Heart left ventricle (tissue), 16 donors: ENCODE data around the gene RAB43. TPM values are rescaled to one million over a fixed set of nuclear protein-coding genes. Genes with fewer than 3 reads are reported as not detected.

Source experiments
- ATAC-seq, 4 donors: fragments of 200-7000 bp; cut with Tn5 transposase; one replicate each; pipeline ENCODE4 v1.9.1; 2020 to 2022; ENCODE audit warnings: moderate library complexity in 4 of 4, mild to moderate bottlenecking in 3 of 4, moderate number of reproducible peaks in 1 of 4
- DNase-seq, 5 donors: peaks; one replicate each; pipeline ENCODE4 v3.0.0-alpha.2; 2020
- H3K27ac ChIP-seq, 12 donors: fragments of 200-600 bp; sonication (generic) in 4 of 12; one replicate each; pipeline versions ENCODE4 v1.5.0 to v1.8.0; 2016 to 2022; ENCODE audit warnings: mild to moderate bottlenecking in 2 of 12
- H3K27me3 ChIP-seq, 9 donors: fragments of 200-600 bp; sonication (generic) in 2 of 9; one replicate each; pipeline versions ENCODE4 v1.5.1 to v1.8.0; 2016 to 2022; ENCODE audit warnings: mild to moderate bottlenecking in 3 of 9
- H3K36me3 ChIP-seq, 9 donors: fragments of 200-600 bp; sonication (generic) in 2 of 9; one replicate each; pipeline versions ENCODE4 v1.5.0 to v1.8.0; 2018 to 2022; ENCODE audit warnings: mild to moderate bottlenecking in 2 of 9
- H3K4me1 ChIP-seq, 12 donors: fragments of 200-600 bp; sonication (generic) in 4 of 12; one replicate each; pipeline versions ENCODE4 v1.5.0 to v1.8.0; 2016 to 2022; ENCODE audit warnings: mild to moderate bottlenecking in 3 of 12
- H3K4me3 ChIP-seq, 12 donors: fragments of 200-600 bp; sonication (generic) in 4 of 12; one replicate each; pipeline versions ENCODE4 v1.5.0 to v1.8.0; 2017 to 2022; ENCODE audit warnings: mild to moderate bottlenecking in 9 of 12, moderate library complexity in 4 of 12
- H3K9me3 ChIP-seq, 12 donors: fragments of 200-600 bp; sonication (generic) in 4 of 12; one replicate each; pipeline versions ENCODE4 v1.5.0 to v1.8.0; 2016 to 2022; ENCODE audit warnings: mild to moderate bottlenecking in 1 of 12
- CTCF ChIP-seq, 12 donors: fragments of 200-600 bp; sonication (generic) in 4 of 12; IDR thresholded peaks; one replicate each; pipeline versions ENCODE4 v1.5.0 to v1.8.0; 2018 to 2022; ENCODE audit warnings: antibody characterized with exemption in 12 of 12, mild to moderate bottlenecking in 5 of 12
- POLR2A ChIP-seq, 2 donors: fragments of 450-650 bp; IDR thresholded peaks; one replicate each; pipeline ENCODE4 v1.6.1; 2017; ENCODE audit warnings: antibody characterized with exemption in 2 of 2, mild to moderate bottlenecking in 2 of 2, moderate library complexity in 2 of 2
- WGBS, 4 donors: extraction: QIAGEN DNeasy Blood & Tissue Kit in 2 of 4; methylation state at CpG; one replicate each; pipeline versions ENCODE4 v1.1.5 to v1.1.7; 2013 to 2018; 5-methylcytosine and 5-hydroxymethylcytosine counted together
- intact Hi-C, 10 donors: fragments of 100-400 bp; cut with DNase I; formaldehyde crosslinking; loops; one replicate each; pipeline versions ENCODE4 v1.11.1 to v1.14.2; 2022
- polyA plus RNA-seq, 2 donors: library from polyadenylated mRNA; stranded (reverse); fragments of 200-250 nt; gene quantifications; one replicate each; pipeline ENCODE4 v1.2.3, GENCODE V29; 2013
- total RNA-seq, 9 donors: library from RNA; depleted of rRNA in 2 of 9; stranded (reverse); fragments of >200 nt in 2 of 9; fragmentation: NEBNext Ultra II Directional in 3 of 9; extraction: Animal tissue kit (Norgen Biotek cat#: 25700) in 3 of 9; gene quantifications; one replicate each; pipeline versions ENCODE4 v1.1.0 to v1.2.4, GENCODE V29; 2016 to 2023
- donor health status: ischemic (EF 13 %, LVEDD 7.1; RV severe dilation, severe dysfunction).
- donor health status: healthy with polysubstance abuse.
- donor health status: DM: no; HTN: yes; CAD: no.
- donor health status: DM: no; HTN: no; CAD: no.
- donor health status: ischemic (EF 25% LVEDD 6.9; RV normal size, moderate dysfunction).
- donor health status: ischemic (EF 25% LVEDD 5.7; RV mildly dilated, moderate dysfunction).
- donor health status: healthy.
- donor health status: DM: yes; HTN: yes; CAD: no.
- donor health status: ischemic (EF 35%, LVEDD 5.7; RV mildly dilated, moderate dysfunction).
- donor health status: nonischemic (EF 11% LVEDD 7.7; RV severe dilation, severe dysfunction).
- donor health status: DM: yes; HTN: yes; CAD: no.
- donor health status: PGD.
- donor health status: ischemic (EF 29% LVEDD 5.4; RV normal size, mild dysfunction).
- donor health status: nonischemic (EF 23%, LVEDD 6.1; RV moderate dilation, normal function).

Gene RAB43
- total and polyA plus RNA-seq, 11 donors = 1.3 to 10.3 (median 3.3) TPM

- H3K4me1 ChIP-seq = peaks cover 0 to 20% (median 4%) of the 10 kb centered on the region in 12 donors
- no peak for DNase-seq
- ATAC-seq = peak in 2 of 4 donors; percentile 24 to 28
- no peaks in the 10 kb centered on the region for H3K36me3 ChIP-seq
- H3K4me3 ChIP-seq = no peak overlapping the region
- no peak overlapping the region for H3K27ac ChIP-seq
- no peak for TF ChIP-seq CTCF (IDR thresholded peaks at IDR 0.05)
- WGBS, 4 donors = 58 to 74% (median 67%) methylated on average over 4 of the region's 4 CpGs
- H3K9me3 ChIP-seq = no peaks in the 10 kb centered on the region
- intact Hi-C loops = loop anchor here in 3 of 10 donors (10.0 kb wide), 1 partner anchor 186 kb away; the partner anchor contains the start of gene COPG1 (in 3 of the 3)
- no peaks in the 10 kb centered on the region for H3K27me3 ChIP-seq
Observed at GRCh38 chr3:129058441-129059200, 63.0 kb downstream of the RAB43 start.

DNA sequence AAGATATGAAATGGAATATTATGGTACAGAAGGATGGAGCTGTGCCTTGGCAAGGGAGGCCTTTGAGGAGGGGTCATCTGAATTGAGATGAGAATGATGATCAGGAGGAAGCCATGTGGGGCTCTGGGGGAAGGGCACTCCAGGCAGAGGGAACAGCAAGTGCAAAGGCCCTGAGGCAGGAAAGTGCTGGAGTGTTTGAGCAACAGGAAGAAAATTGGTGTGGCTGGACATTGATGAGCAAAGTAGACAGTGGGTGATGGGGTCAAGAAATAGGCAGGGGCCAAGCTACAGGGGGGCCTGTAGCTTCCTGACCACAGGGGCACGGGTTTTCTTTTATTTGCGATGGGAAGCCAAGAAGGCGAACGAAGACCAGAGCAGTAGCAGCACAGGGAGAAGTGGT lies 64.4 kb downstream of the RAB43 start:
- DNase-seq = no peak
- H3K27me3 ChIP-seq = no peaks in the 10 kb centered on the region
- H3K9me3 ChIP-seq = no peaks in the 10 kb centered on the region
- TF ChIP-seq POLR2A (IDR thresholded peaks at IDR 0.05) (no peak), CTCF (IDR thresholded peaks at IDR 0.05) (no peak)
- no peaks in the 10 kb centered on the region for H3K36me3 ChIP-seq
- 92 to 94% (median 94%) methylated on average over 4 of the region's 4 CpGs for WGBS, 4 donors
- peaks cover 0 to 31% (median 14%) of the 10 kb centered on the region in 12 donors for H3K4me1 ChIP-seq
- no peak overlapping the region for H3K4me3 ChIP-seq
- H3K27ac ChIP-seq = no peak overlapping the region
- intact Hi-C loops = loop anchor here in 3 of 10 donors (10.0 kb wide), 1 partner anchor 188 kb away; the partner anchor contains the start of gene COPG1 (in 3 of the 3)
- no peak for ATAC-seq

DNA sequence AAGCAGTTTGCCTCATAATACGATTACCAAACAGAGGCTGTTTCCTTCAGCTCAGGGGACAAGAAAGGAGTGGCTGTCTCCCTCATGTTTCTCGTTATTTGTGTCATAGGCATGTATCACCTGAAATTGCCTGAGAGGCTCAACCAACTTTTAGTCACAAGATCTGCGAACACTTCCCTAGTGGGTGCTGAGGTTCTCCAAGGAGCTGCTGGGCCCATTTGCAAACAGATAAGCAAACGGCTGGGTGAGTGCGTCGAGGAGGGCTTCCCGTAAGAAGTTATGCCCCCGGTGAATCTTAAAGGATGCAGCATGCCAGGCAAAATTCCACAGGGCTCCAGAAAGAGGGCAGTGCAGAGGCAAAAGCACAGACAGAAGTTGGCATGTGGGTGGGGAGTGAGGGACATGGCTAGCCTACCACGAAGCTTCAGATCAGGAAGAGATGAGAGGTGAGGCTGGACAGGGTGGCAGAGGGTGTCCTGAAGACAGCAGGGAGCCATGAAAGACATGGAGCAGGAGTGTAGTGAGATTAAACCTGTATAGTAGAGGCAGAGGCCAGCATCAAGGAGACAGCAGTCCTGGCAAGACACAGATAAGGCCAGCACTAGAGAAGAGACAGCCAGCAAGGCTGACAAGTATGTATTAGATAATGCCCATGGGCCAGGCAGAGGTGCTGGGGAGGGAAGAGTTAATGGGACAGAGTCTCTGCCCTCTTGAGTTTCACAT lies 65.0 kb downstream of the RAB43 start:
- intact Hi-C loops = loop anchor here in 3 of 10 donors (10.0 kb wide), 1 partner anchor 188 kb away; the partner anchor contains the start of gene COPG1 (in 3 of the 3)
- Histone ChIP-seq H3K27ac (no peak overlapping the region), H3K9me3 (no peaks in the 10 kb centered on the region), H3K4me3 (no peak overlapping the region), H3K4me1 (peaks cover 0 to 36% (median 19%) of the 10 kb centered on the region in 12 donors), H3K36me3 (no peaks in the 10 kb centered on the region), H3K27me3 (no peaks in the 10 kb centered on the region)
- 66 to 72% (median 66%) methylated on average over 9 of the region's 9 CpGs for WGBS, 4 donors
- DNase-seq = no peak
- TF ChIP-seq POLR2A (IDR thresholded peaks at IDR 0.05) = no peak
- TF ChIP-seq CTCF (IDR thresholded peaks at IDR 0.05) = no peak
- no peak for ATAC-seq

GRCh38 chr3:129054605-129055104 lies 66.9 kb downstream of the RAB43 start:
- Histone ChIP-seq H3K4me1 (peaks cover 0 to 38% (median 19%) of the 10 kb centered on the region in 12 donors), H3K9me3 (no peaks in the 10 kb centered on the region), H3K4me3 (no peak overlapping the region), H3K36me3 (no peaks in the 10 kb centered on the region), H3K27me3 (no peaks in the 10 kb centered on the region), H3K27ac (no peak overlapping the region)
- intact Hi-C loops = loop anchor here in 9 of 10 donors (2.0 to 10.0 kb wide), 6 partner anchors 33 to 194 kb away; partner anchors contain the start of genes COPG1 (in 6 of the 9) and RAB43 (in 1 of the 9)
- TF ChIP-seq POLR2A (IDR thresholded peaks at IDR 0.05) (no peak), CTCF (IDR thresholded peaks at IDR 0.05) (no peak)
- no peak for ATAC-seq
- WGBS, 4 donors = 82 to 93% (median 89%) methylated on average over 3 of the region's 3 CpGs
- no peak for DNase-seq
